Epidermal melanocyte (primary cell): ENCODE data around the gene BEND5.

Experiments
- DNase-seq: peaks from one replicate; pipeline ENCODE4 v3.0.0; 2011; ENCODE audit warnings: low spot score; ENCODE audit not compliant: insufficient read length

The BEND5 gene

GRCh38 chr1:48683839-48684238 is 92.9 kb downstream of the BEND5 start:
- no peak for DNase-seq

DNA sequence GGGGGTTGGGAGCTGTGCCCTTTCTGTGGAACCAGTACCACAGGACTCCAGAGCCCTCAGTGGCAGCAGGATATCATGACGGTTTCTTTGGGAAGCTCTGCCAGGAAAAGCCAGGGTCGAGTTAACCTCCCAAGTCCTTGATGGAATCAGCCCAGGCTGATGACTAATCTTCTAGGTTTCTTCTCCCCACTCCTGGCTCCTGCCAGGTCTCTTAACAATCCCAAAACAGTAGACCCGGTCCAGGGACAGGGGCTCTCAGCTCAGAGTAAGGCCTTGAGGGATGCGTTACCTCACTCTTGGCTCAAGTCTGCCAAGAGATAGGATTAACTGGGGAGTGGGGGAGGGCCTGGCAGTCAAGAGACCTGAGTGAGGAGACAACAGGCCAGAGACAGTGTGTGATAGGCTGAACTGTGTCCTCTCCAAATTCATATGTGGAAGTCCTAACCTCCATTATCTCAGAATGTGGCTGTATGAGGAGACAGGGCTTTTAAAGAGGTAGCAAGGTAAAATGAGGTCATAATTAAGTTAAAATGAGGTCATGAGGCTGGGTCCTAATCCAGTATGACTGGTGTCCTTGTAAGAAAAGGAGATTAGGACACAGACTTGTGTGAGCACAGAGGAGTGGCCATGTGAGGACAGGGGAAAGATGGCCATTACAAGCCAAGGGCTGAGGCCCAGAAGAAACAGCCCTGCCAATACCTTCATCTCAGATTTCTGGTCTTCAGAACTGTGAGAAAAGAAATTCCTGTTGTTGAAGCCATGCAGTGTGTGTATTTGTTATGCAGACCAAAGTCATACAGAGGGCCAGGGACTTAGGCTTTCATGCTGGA is 95.0 kb downstream of the BEND5 start:
- DNase-seq: no peak

GRCh38 chr1:48680411-48681035 is 96.2 kb downstream of the BEND5 start:
- DNase-seq: no peak

DNA sequence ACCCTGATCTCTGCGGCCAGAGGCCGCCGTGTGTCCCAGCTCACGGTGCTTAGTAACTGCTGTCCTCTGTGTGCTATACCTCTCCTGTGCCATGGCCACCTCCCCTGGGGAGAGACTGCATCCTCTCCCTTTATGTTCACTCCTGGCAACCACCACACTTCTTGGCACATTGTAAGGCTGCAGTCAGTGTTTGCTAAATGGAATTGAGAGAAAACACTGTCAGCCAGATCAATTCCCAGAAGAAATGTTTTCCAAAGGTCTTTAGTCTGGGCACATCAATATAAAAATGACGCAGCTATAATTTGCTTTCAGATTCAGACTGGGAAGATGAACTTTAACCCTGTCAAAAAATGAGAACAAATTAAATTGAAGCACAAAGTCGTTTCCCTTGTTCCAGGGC is 96.8 kb downstream of the BEND5 start:
- DNase-seq: no peak

GRCh38 chr1:48678710-48679505 is 97.8 kb downstream of the BEND5 start:
- DNase-seq: no peak
